ENCODE results near the gene PES1. TPM values are rescaled to one million over a fixed set of nuclear protein-coding genes. Genes with fewer than 3 reads are reported as not detected.

The PES1 gene
- total RNA-seq, 2 experiments from 2014 or later, result 28.4 to 30.5 TPM

DNA sequence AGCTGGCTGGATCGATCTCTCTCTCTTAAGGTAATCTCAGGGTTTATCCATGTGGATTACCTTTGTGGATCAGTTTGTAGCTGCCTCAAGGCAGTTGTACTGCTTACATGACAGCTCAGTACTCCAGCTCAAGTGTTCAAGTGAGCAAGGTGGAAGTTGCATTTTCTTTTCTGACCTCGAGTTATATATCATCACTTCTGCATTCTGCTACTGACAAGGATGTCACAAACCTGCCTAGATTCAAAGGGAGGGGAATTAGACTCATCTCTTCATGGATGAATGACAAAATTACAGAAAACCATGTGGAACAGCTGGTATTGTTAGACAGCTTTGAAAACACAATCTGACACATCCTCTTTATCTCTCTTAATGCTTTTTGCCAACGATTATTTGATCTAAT is 9.2 kb upstream of the PES1 start:
- peaks cover 6% of the 10 kb centered on the region for H3K4me1 Mint-ChIP-seq (ENCODE audit: low read depth)
- CTCF ChIA-PET, result no interaction called here
- H3K27ac Mint-ChIP-seq, result no peak overlapping the region

DNA sequence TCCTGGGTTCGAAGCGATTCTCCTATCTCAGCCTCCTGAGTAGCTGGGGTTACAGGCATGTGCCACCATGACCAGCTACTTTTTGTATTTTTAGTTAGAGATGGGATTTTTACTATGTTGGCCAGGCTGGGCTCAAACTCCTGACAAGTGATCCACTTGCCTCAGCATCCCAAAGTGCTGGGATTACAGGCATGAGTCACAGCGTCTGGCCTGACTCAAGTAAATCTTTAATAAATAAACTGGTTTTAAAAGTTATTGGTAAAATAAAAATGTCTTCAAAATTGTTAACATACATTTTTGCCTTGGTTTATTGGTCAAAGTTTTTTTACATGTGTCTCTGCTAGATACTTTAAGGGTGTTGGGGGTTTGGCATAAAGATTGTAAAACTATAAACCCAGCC is 7.3 kb upstream of the PES1 start:
- H3K36me3 ChIP-seq (ENCODE audit: insufficient read depth, low read length), result no peaks in the 10 kb centered on the region
- TF ChIP-seq, protein P1, sequence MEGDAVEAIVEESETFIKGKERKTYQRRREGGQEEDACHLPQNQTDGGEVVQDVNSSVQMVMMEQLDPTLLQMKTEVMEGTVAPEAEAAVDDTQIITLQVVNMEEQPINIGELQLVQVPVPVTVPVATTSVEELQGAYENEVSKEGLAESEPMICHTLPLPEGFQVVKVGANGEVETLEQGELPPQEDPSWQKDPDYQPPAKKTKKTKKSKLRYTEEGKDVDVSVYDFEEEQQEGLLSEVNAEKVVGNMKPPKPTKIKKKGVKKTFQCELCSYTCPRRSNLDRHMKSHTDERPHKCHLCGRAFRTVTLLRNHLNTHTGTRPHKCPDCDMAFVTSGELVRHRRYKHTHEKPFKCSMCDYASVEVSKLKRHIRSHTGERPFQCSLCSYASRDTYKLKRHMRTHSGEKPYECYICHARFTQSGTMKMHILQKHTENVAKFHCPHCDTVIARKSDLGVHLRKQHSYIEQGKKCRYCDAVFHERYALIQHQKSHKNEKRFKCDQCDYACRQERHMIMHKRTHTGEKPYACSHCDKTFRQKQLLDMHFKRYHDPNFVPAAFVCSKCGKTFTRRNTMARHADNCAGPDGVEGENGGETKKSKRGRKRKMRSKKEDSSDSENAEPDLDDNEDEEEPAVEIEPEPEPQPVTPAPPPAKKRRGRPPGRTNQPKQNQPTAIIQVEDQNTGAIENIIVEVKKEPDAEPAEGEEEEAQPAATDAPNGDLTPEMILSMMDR (IDR thresholded peaks at IDR 0.05), result no peak
- no peaks in the 10 kb centered on the region for H3K4me1 Mint-ChIP-seq (ENCODE audit: low read depth)
- no peak overlapping the region for H3K4me3 Mint-ChIP-seq
- H3K36me3 Mint-ChIP-seq (ENCODE audit: low read depth), result no peaks in the 10 kb centered on the region
- DNase-seq (no peak), ATAC-seq (ENCODE audit: poor library complexity) (no peak)
- no peak overlapping the region for H3K27ac Mint-ChIP-seq
- CTCF ChIA-PET, result no interaction called here
- no peak overlapping the region for H3K4me3 ChIP-seq (ENCODE audit: low read length)
- no peaks in the 10 kb centered on the region for H3K9me3 ChIP-seq (ENCODE audit: control insufficient read depth in 1 of 2, insufficient read depth in 1 of 2, low read length in 2 of 2)
- no peaks in the 10 kb centered on the region for H3K27me3 Mint-ChIP-seq
- H3K27ac ChIP-seq (ENCODE audit: low read depth in 1 of 2, low read length in 2 of 2), result no peak overlapping the region
- no peaks in the 10 kb centered on the region for H3K4me1 ChIP-seq (ENCODE audit: insufficient read depth, low read length)
- H3K9me3 Mint-ChIP-seq, result no peaks in the 10 kb centered on the region
- intact Hi-C loops (cut with DNase I, micrococcal nuclease), result loop anchor here in 1 of 2 experiments (10.0 kb wide), 3 partner anchors 886 to 1346 kb away; partner anchors contain the start of genes DEPDC5, EIF4ENIF1, PRR14L and YWHAH
- no peaks in the 10 kb centered on the region for H3K27me3 ChIP-seq (ENCODE audit: control insufficient read depth in 1 of 2, insufficient read depth in 2 of 2, low read length in 2 of 2)
- POLR2A ChIA-PET, result no interaction called here

More for the DNA sequence above, 9.2 kb upstream of the PES1 start:
- H3K4me1 ChIP-seq (ENCODE audit: insufficient read depth, low read length), result peaks cover 7% of the 10 kb centered on the region
- DNase-seq (no peak), ATAC-seq (ENCODE audit: poor library complexity) (no peak)
- H3K36me3 Mint-ChIP-seq (ENCODE audit: low read depth), result no peaks in the 10 kb centered on the region
- H3K9me3 ChIP-seq (ENCODE audit: control insufficient read depth in 1 of 2, insufficient read depth in 1 of 2, low read length in 2 of 2), result no peaks in the 10 kb centered on the region
- no peak overlapping the region for H3K27ac ChIP-seq (ENCODE audit: low read depth in 1 of 2, low read length in 2 of 2)
- H3K36me3 ChIP-seq (ENCODE audit: insufficient read depth, low read length), result no peaks in the 10 kb centered on the region
- intact Hi-C loops (cut with DNase I, micrococcal nuclease), result loop anchor here in 1 of 2 experiments (10.0 kb wide), 1 partner anchor 206 kb away; the partner anchor contains the start of gene SEC14L2
- TF ChIP-seq, protein P1 (IDR thresholded peaks at IDR 0.05), result no peak
- no peaks in the 10 kb centered on the region for H3K27me3 ChIP-seq (ENCODE audit: control insufficient read depth in 1 of 2, insufficient read depth in 2 of 2, low read length in 2 of 2)
- H3K4me3 Mint-ChIP-seq, result no peak overlapping the region
- POLR2A ChIA-PET, result interaction anchor here (0.6 kb wide), 1 partner anchor 354 kb away, joined by 3 read pairs; no protein-coding TSS in a partner anchor
- no peaks in the 10 kb centered on the region for H3K27me3 Mint-ChIP-seq
- no peak overlapping the region for H3K4me3 ChIP-seq (ENCODE audit: low read length)
- H3K9me3 Mint-ChIP-seq, result no peaks in the 10 kb centered on the region

GRCh38 chr22:30596886-30597285 is 5.2 kb upstream of the PES1 start:
- no peaks in the 10 kb centered on the region for H3K27me3 ChIP-seq (ENCODE audit: control insufficient read depth in 1 of 2, insufficient read depth in 2 of 2, low read length in 2 of 2)
- Mint-ChIP-seq H3K36me3 (ENCODE audit: low read depth) (no peaks in the 10 kb centered on the region), H3K4me3 (no peak overlapping the region), H3K27ac (no peak overlapping the region), H3K9me3 (no peaks in the 10 kb centered on the region), H3K4me1 (ENCODE audit: low read depth) (no peaks in the 10 kb centered on the region), H3K27me3 (no peaks in the 10 kb centered on the region)
- ATAC-seq (ENCODE audit: poor library complexity), result no peak
- no peak overlapping the region for H3K27ac ChIP-seq (ENCODE audit: low read depth in 1 of 2, low read length in 2 of 2)
- CTCF ChIA-PET, result no interaction called here
- H3K36me3 ChIP-seq (ENCODE audit: insufficient read depth, low read length), result no peaks in the 10 kb centered on the region
- no peak for DNase-seq
- H3K4me3 ChIP-seq (ENCODE audit: low read length), result no peak overlapping the region
- TF ChIP-seq, protein P1 (IDR thresholded peaks at IDR 0.05), result no peak
- H3K9me3 ChIP-seq (ENCODE audit: control insufficient read depth in 1 of 2, insufficient read depth in 1 of 2, low read length in 2 of 2), result no peaks in the 10 kb centered on the region
- POLR2A ChIA-PET, result no interaction called here
- intact Hi-C loops (cut with DNase I, micrococcal nuclease), result loop anchor here in 1 of 2 experiments (10.0 kb wide), 3 partner anchors 888 to 1348 kb away; partner anchors contain the start of genes DEPDC5, EIF4ENIF1, PRR14L and YWHAH
- H3K4me1 ChIP-seq (ENCODE audit: insufficient read depth, low read length), result peaks cover 6% of the 10 kb centered on the region
